NCI-H2029 treated with DMSO at 0.1 percent for 48 hours (cell line): ENCODE measurements around the gene NIPSNAP2.
"Not testable (repeated sequence)": the region's sequence is repeated elsewhere in the genome, so short reads cannot be mapped to it uniquely, and the experiment has no call there.

Experiments
- DNase-seq: peaks from one replicate; lab custom pipeline; 2025; lab: John Stamatoyannopoulos, UW

The NIPSNAP2 gene

GRCh38 chr7:56047446-56048116, 83.2 kb downstream of the NIPSNAP2 start:
- DNase-seq, result not testable (repeated sequence)

GRCh38 chr7:56048245-56048644, 83.9 kb downstream of the NIPSNAP2 start:
- DNase-seq, result no peak

- peak; percentile 64 for DNase-seq
These were observed 84.4 kb downstream of the NIPSNAP2 start for GRCh38 chr7:56048763-56049162.
